A673 (cell line): ENCODE data around the gene TMEM59L. TPM values are rescaled to one million over a fixed set of nuclear protein-coding genes. Genes with fewer than 3 reads are reported as not detected.

Experiments used
- BruUV-seq: library from RNA; stranded (reverse); fragments of 400-500 nt; replicated peaks from 2 replicates; lab custom pipeline; 2021; lab: Mats Ljungman, UMichigan
- CTCF ChIA-PET: fragments of 300-600 bp; sonication (Branson Sonifier 250); formaldehyde crosslinking; loops from one replicate; lab custom pipeline; 2022; ENCODE audit warnings: antibody characterized with exemption; lab: Charles Lee
- POLR2A ChIA-PET: fragments of 300-600 bp; sonication (Branson Sonifier 250); formaldehyde crosslinking; loops from one replicate; lab custom pipeline; 2022; ENCODE audit warnings: antibody characterized with exemption; ENCODE audit not compliant: low non-redundant PET; lab: Charles Lee
- DNase-seq: peaks from one replicate; pipeline ENCODE4 v3.0.0-alpha.2; 2015; ENCODE audit warnings: low spot score
- H3K27ac ChIP-seq: fragments of 200-600 bp; sonication (generic); 2 replicates; pipeline ENCODE4 v1.5.1; 2016; ENCODE audit warnings: mixed run types, low read depth, mild to moderate bottlenecking, mixed read lengths, antibody characterized with exemption, low read length; ENCODE audit not compliant: poor library complexity, severe bottlenecking
- H3K27me3 ChIP-seq: fragments of 200-600 bp; sonication (generic); replicated peaks from 2 replicates; pipeline ENCODE4 v1.6.1; 2017; ENCODE audit warnings: mixed run types, low read depth, mild to moderate bottlenecking, mixed read lengths, antibody characterized with exemption, low read length; ENCODE audit not compliant: insufficient read depth, poor library complexity
- H3K36me3 ChIP-seq: fragments of 200-600 bp; sonication (generic); 2 replicates; pipeline ENCODE4 v1.6.1; 2016; ENCODE audit warnings: mixed run types, mild to moderate bottlenecking, mixed read lengths, antibody characterized with exemption, low read length; ENCODE audit not compliant: insufficient read depth, poor library complexity, severe bottlenecking
- H3K4me1 ChIP-seq: fragments of 200-600 bp; sonication (generic); 2 replicates; pipeline ENCODE4 v1.6.1; 2017; ENCODE audit warnings: mixed run types, mild to moderate bottlenecking, mixed read lengths, antibody characterized with exemption, low read length; ENCODE audit not compliant: insufficient read depth, poor library complexity, severe bottlenecking
- H3K4me3 ChIP-seq: fragments of 200-600 bp; sonication (generic); 2 replicates; pipeline ENCODE4 v1.5.1; 2016; ENCODE audit warnings: low read depth, mixed run types, mild to moderate bottlenecking, mixed read lengths, low read length; ENCODE audit not compliant: poor library complexity, severe bottlenecking
- H3K9me3 ChIP-seq: fragments of 200-600 bp; sonication (generic); 2 replicates; pipeline ENCODE4 v1.6.1; 2016; ENCODE audit warnings: mixed run types, low read depth, mild to moderate bottlenecking, mixed read lengths, antibody characterized with exemption, low read length; ENCODE audit not compliant: poor library complexity, severe bottlenecking
- CTCF ChIP-seq: fragments of 300-800, 200-600 bp; sonication (generic); conservative IDR thresholded peaks from 2 replicates; pipeline ENCODE4 v1.5.1; 2017; ENCODE audit warnings: low read depth, mild to moderate bottlenecking, antibody characterized with exemption, low read length, moderate library complexity, mixed read lengths
- EZH2 ChIP-seq: fragments of 200-600 bp; sonication (generic); IDR thresholded peaks from 2 replicates; pipeline ENCODE4 v1.6.1; 2017; ENCODE audit warnings: borderline replicate concordance, low read depth, mild to moderate bottlenecking, mixed read lengths, antibody characterized with exemption, low read length; ENCODE audit not compliant: poor library complexity, severe bottlenecking
- intact Hi-C: fragments of 100-400 bp; cut with micrococcal nuclease; formaldehyde crosslinking; loops from one replicate; pipeline ENCODE4 v1.10.0; 2022; ENCODE audit not compliant: unreplicated experiment
- total RNA-seq: library from RNA; stranded (reverse); gene quantifications from 2 replicates; pipeline ENCODE4 v1.2.3, GENCODE V29; 2021

Gene TMEM59L
- total RNA-seq, 1 experiment from 2014 or later = 9.3 TPM

- POLR2A ChIA-PET = interaction anchor here (0.7 kb wide), 1 partner anchor 48 kb away, joined by 5 read pairs; no protein-coding TSS in a partner anchor
- no peak for TF ChIP-seq CTCF
- TF ChIP-seq EZH2 = no peak
- peaks cover 6% of the 10 kb centered on the region for H3K36me3 ChIP-seq
- intact Hi-C loops = no loop called here
- H3K27ac ChIP-seq = peak overlapping the region; percentile 23
- no peaks in the 10 kb centered on the region for H3K9me3 ChIP-seq
- no TSS peak for BruUV-seq
- no peaks in the 10 kb centered on the region for H3K27me3 ChIP-seq
- H3K4me1 ChIP-seq = no peaks in the 10 kb centered on the region
- DNase-seq = no peak
- CTCF ChIA-PET = no interaction called here
- no peak overlapping the region for H3K4me3 ChIP-seq
Measured at GRCh38 chr19:18663940-18664530, 51.4 kb downstream of the TMEM59L start.

- BruUV-seq = no TSS peak
Measured at GRCh38 chr19:18665771-18666202, 53.1 kb downstream of the TMEM59L start.

DNA sequence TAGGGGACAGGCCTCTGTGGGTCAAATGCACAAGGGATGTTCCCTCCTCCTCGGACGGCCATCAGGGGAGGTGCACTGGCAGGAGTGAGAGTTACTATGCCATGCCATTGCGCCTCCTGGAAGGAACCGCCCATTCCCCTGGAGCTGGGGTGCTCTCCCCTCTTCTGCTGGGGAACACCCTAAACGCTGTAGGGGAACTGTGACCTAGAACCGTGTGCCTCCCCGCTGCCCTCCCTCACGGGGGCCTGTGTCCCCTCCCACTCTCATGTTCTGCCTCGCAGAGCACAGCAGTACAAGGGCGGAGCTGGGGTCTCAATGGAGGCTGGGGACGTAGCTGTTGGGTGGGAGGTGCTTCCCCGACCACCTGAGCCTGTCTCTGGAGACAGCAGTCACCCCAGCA, 53.6 kb downstream of the TMEM59L start:
- no TSS peak for BruUV-seq
- no peak for TF ChIP-seq EZH2
- no peak for TF ChIP-seq CTCF
- CTCF ChIA-PET = no interaction called here
- intact Hi-C loops = no loop called here
- no peaks in the 10 kb centered on the region for H3K4me1 ChIP-seq
- POLR2A ChIA-PET = no interaction called here
- no peak for DNase-seq
- H3K27ac ChIP-seq = no peak overlapping the region
- no peak overlapping the region for H3K4me3 ChIP-seq
- no peaks in the 10 kb centered on the region for H3K9me3 ChIP-seq
- peaks cover 14% of the 10 kb centered on the region for H3K36me3 ChIP-seq
- no peaks in the 10 kb centered on the region for H3K27me3 ChIP-seq

More at GRCh38 chr19:18665771-18666202, 53.1 kb downstream of the TMEM59L start:
- no peak for TF ChIP-seq CTCF
- TF ChIP-seq EZH2 = no peak
- no peak overlapping the region for H3K27ac ChIP-seq
- H3K27me3 ChIP-seq = no peaks in the 10 kb centered on the region
- no peak for DNase-seq
- intact Hi-C loops = no loop called here
- ChIA-PET CTCF (no interaction called here), POLR2A (no interaction called here)
- H3K4me1 ChIP-seq = no peaks in the 10 kb centered on the region
- H3K4me3 ChIP-seq = no peak overlapping the region
- peaks cover 10% of the 10 kb centered on the region for H3K36me3 ChIP-seq
- H3K9me3 ChIP-seq = no peaks in the 10 kb centered on the region
